DND-41 (cell line): ENCODE data around the gene EXOG.

Experiments
- ATAC-seq: fragments of 200-7000 bp; cut with Tn5 transposase; 3 replicates; pipeline ENCODE4 v1.9.1; 2021; ENCODE audit warnings: low read depth; ENCODE audit not compliant: insufficient read depth
- DNase-seq: peaks from one replicate; pipeline ENCODE4 v3.0.0-alpha.2; 2020
- H2AFZ ChIP-seq: 2 replicates; pipeline ENCODE4 v1.6.0; 2012; ENCODE audit warnings: low read depth, low read length
- H3K27ac ChIP-seq: 2 replicates; pipeline ENCODE4 v1.5.1; 2012; ENCODE audit warnings: low read length, inconsistent platforms
- H3K27me3 ChIP-seq: fragments of 200-600 bp; sonication (generic); 2 replicates; pipeline ENCODE4 v1.6.0; 2012; ENCODE audit warnings: low read length, mild to moderate bottlenecking, inconsistent platforms; ENCODE audit not compliant: insufficient read depth, poor library complexity
- H3K36me3 ChIP-seq: 2 replicates; pipeline ENCODE4 v1.5.1; 2012; ENCODE audit warnings: low read length, inconsistent platforms; ENCODE audit not compliant: insufficient read depth
- H3K4me1 ChIP-seq: 2 replicates; pipeline ENCODE4 v1.5.1; 2012; ENCODE audit warnings: mild to moderate bottlenecking, low read length; ENCODE audit not compliant: insufficient read depth
- H3K4me2 ChIP-seq: 2 replicates; pipeline ENCODE4 v1.6.0; 2012; ENCODE audit warnings: mild to moderate bottlenecking, moderate library complexity, low read length, inconsistent platforms; ENCODE audit not compliant: insufficient read depth
- H3K4me3 ChIP-seq, 2 experiments: fragments of 200-600 bp in 1 of 2; shearing (Covaris generic) in 1 of 2; 2 replicates each; pipeline ENCODE4 v1.5.1; 2012 to 2016; ENCODE audit warnings: inconsistent platforms in 2 of 2, low read length in 2 of 2, mild to moderate bottlenecking in 2 of 2, low read depth in 1 of 2, moderate library complexity in 1 of 2
- H3K79me2 ChIP-seq: 2 replicates; pipeline ENCODE4 v1.6.0; 2012; ENCODE audit warnings: low read length, inconsistent platforms; ENCODE audit not compliant: insufficient read depth
- H3K9ac ChIP-seq: 2 replicates; pipeline ENCODE4 v1.6.0; 2012; ENCODE audit warnings: low read depth, mild to moderate bottlenecking, inconsistent platforms, low read length, moderate library complexity
- H3K9me3 ChIP-seq: 2 replicates; pipeline ENCODE4 v1.5.1; 2012; ENCODE audit warnings: low read length, moderate library complexity, mild to moderate bottlenecking, inconsistent platforms; ENCODE audit not compliant: insufficient read depth, severe bottlenecking
- H4K20me1 ChIP-seq: 2 replicates; pipeline ENCODE4 v1.6.0; 2012; ENCODE audit warnings: low read length; ENCODE audit not compliant: insufficient read depth
- EZH2 ChIP-seq: IDR thresholded peaks from 3 replicates; pipeline ENCODE4 v1.6.1; 2012; ENCODE audit warnings: borderline replicate concordance, low read depth, mild to moderate bottlenecking, moderate library complexity, low read length, inconsistent platforms; ENCODE audit not compliant: severe bottlenecking
- TF ChIP-seq, protein P1 (sequence below): IDR thresholded peaks from 2 replicates; pipeline ENCODE4 v1.5.1; 2012; ENCODE audit warnings: borderline replicate concordance, low read length, moderate library complexity, mild to moderate bottlenecking; ENCODE audit not compliant: poor library complexity, severe bottlenecking; ENCODE audit errors: extremely low read depth

EXOG gene

DNA sequence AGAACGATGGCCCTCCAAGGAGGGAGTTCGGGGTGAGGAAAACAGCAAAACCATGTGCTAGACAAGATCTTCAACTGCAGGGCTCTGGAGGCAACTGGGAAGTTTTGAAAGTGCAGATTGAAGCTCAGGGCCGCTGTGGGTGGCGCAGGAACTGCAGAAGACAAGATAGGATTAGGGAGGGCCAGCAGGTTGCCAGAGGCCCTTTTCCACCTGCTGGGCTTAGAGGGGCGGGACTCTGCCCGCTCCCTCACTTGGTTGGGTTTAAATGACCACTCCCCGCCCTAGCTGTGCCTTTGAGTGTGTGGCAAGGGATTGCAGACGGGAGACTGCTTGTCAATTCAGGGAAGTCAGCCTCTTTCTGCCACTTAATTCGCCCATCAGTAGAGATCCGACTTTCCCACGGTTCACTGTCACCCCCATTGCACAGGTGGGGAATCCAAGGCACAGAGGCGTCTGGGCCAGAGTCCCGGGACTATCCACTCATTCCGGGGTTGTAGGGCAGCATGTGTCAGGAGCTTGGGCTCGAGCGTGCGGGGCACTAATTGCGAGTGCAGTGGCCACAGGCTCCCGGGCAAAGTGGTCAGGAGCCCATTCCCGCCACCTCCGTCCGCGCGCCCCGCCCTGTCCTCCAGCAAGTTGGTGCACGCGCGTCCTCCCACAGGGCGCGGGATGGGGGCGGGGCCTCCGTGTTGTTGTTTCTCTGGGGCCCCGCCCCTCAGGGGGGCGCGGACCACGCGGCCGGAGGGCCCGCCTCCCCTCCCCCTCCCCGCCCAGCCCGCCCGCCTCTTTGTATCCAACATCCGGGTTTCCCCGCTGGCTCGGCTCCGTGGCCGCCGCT, 42.8 kb upstream of the EXOG start, which contains the start of gene ACVR2B:
Gene ACVR2B, plus strand, starts transcription at position 816 of the 838 bp plus-strand sequence. CDS start 433 bp downstream, outside the sequence.
- peak; percentile 64 for ATAC-seq
- H3K36me3 ChIP-seq, result no peaks in the 10 kb centered on the region
- H3K9ac ChIP-seq, result peak within 1 kb of the TSS; percentile 97
- H3K27ac ChIP-seq, result peak within 1 kb of the TSS; percentile 66
- H2AFZ ChIP-seq, result peak within 1 kb of the TSS; percentile 86
- peaks cover 22% of the 10 kb centered on the region for H3K4me1 ChIP-seq
- H3K4me3 ChIP-seq, result peak within 1 kb of the TSS; percentile 69
- TF ChIP-seq EZH2, result no peak
- H3K27me3 ChIP-seq, result no peaks in the 10 kb centered on the region
- H3K4me2 ChIP-seq, result peak within 1 kb of the TSS; percentile 96
- H3K79me2 ChIP-seq, result peaks cover 44% of the 10 kb centered on the region
- no peaks in the 10 kb centered on the region for H3K9me3 ChIP-seq
- H4K20me1 ChIP-seq, result peaks cover 30% of the 10 kb centered on the region
- DNase-seq, result peak; percentile 85

GRCh38 chr3:38453913-38454177, 42.3 kb upstream of the EXOG start:
- peaks cover 22% of the 10 kb centered on the region for H3K4me1 ChIP-seq
- H3K9me3 ChIP-seq, result no peaks in the 10 kb centered on the region
- H3K27me3 ChIP-seq, result no peaks in the 10 kb centered on the region
- H3K4me2 ChIP-seq, result peak overlapping the region; percentile 95
- peak overlapping the region; percentile 54 for H3K27ac ChIP-seq
- peaks cover 49% of the 10 kb centered on the region for H3K79me2 ChIP-seq
- H3K4me3 ChIP-seq, result peak overlapping the region; percentile 69; a peak in 3 of 4 replicates
- DNase-seq (no peak), ATAC-seq (no peak)
- peak overlapping the region; percentile 77 for H2AFZ ChIP-seq
- H3K36me3 ChIP-seq, result peaks cover 4% of the 10 kb centered on the region; the same call in 1 of the 2 replicates
- peak overlapping the region; percentile 97 for H3K9ac ChIP-seq
- TF ChIP-seq, protein P1, sequence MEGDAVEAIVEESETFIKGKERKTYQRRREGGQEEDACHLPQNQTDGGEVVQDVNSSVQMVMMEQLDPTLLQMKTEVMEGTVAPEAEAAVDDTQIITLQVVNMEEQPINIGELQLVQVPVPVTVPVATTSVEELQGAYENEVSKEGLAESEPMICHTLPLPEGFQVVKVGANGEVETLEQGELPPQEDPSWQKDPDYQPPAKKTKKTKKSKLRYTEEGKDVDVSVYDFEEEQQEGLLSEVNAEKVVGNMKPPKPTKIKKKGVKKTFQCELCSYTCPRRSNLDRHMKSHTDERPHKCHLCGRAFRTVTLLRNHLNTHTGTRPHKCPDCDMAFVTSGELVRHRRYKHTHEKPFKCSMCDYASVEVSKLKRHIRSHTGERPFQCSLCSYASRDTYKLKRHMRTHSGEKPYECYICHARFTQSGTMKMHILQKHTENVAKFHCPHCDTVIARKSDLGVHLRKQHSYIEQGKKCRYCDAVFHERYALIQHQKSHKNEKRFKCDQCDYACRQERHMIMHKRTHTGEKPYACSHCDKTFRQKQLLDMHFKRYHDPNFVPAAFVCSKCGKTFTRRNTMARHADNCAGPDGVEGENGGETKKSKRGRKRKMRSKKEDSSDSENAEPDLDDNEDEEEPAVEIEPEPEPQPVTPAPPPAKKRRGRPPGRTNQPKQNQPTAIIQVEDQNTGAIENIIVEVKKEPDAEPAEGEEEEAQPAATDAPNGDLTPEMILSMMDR, result no peak
- peaks cover 35% of the 10 kb centered on the region for H4K20me1 ChIP-seq

- peak; percentile 43 for DNase-seq
- peak overlapping the region; percentile 77 for H2AFZ ChIP-seq
- peak overlapping the region; percentile 54 for H3K27ac ChIP-seq
Observed at GRCh38 chr3:38454178-38454883, 41.8 kb upstream of the EXOG start.

More at GRCh38 chr3:38454178-38454883, 41.8 kb upstream of the EXOG start:
- peaks cover 54% of the 10 kb centered on the region for H3K79me2 ChIP-seq
- peaks cover 7% of the 10 kb centered on the region; the same call in 1 of the 2 replicates for H3K36me3 ChIP-seq
- H3K4me1 ChIP-seq, result peaks cover 22% of the 10 kb centered on the region
- H3K4me3 ChIP-seq, result peak overlapping the region; percentile 69
- TF ChIP-seq, protein P1, result peak; percentile 5
- no peak for TF ChIP-seq EZH2
- peak overlapping the region; percentile 95 for H3K4me2 ChIP-seq
- H3K27me3 ChIP-seq, result no peaks in the 10 kb centered on the region
- H3K9ac ChIP-seq, result peak overlapping the region; percentile 97
- peak; percentile 44 for ATAC-seq
- no peaks in the 10 kb centered on the region for H3K9me3 ChIP-seq
- peaks cover 40% of the 10 kb centered on the region for H4K20me1 ChIP-seq
